GM20000 (cell line): ENCODE measurements around the gene LINGO1.
A peak's percentile ranks its signal among the peaks of the same experiment; 100 is the strongest.

Source experiments
- DNase-seq: peaks from one replicate; pipeline ENCODE4 v3.0.0; 2012; ENCODE audit warnings: low spot score
- CTCF ChIP-seq: IDR thresholded peaks from 2 replicates; pipeline ENCODE4 v1.5.1; 2012; ENCODE audit warnings: mild to moderate bottlenecking, control low read depth; ENCODE audit errors: extremely low read depth, missing control alignments

LINGO1 gene

GRCh38 chr15:77569729-77570125 is 63.0 kb downstream of the LINGO1 start:
- no peak for DNase-seq
- TF ChIP-seq CTCF = no peak

DNA sequence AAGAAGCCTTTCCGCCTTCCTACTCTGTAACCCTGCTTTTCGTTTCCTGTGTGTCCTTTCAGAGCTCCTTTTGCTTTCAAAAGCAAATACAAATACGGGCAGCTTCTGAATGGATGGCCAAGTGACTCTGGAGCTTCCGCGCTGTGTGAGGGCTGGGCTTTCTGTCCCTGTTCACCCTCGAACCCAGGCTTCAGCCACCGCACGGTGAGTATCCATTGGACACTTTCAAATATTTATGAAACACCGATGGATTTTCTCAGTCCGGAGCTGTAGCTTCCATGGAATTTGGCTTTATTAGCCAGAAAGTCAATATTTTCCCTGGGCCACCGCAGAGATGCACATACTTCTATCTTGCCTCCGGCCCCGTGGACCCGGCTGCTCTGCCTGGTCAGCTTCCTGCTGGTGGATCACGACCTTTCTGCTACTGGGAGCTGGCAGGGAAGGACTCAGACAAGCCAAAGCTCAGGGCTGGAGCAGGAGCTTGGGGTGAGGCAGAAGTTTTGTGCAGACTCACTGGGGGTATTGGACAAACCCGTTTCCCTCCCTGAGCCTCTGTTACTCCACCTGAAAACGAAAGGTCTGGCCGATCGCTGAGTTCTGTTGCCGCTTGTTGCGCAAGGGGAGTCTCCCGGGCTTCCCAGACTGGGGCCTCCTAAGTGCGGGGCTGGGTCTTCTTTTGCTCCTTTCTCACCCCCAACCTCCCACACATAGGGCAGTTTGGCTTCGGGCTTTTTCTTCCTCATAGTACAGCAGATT is 63.6 kb downstream of the LINGO1 start:
- TF ChIP-seq CTCF = no peak

GRCh38 chr15:77568014-77568972 is 64.4 kb downstream of the LINGO1 start:
- DNase-seq = no peak
- TF ChIP-seq CTCF = no peak

More for the DNA sequence above, 63.6 kb downstream of the LINGO1 start:
- peak; percentile 41 for DNase-seq

DNA sequence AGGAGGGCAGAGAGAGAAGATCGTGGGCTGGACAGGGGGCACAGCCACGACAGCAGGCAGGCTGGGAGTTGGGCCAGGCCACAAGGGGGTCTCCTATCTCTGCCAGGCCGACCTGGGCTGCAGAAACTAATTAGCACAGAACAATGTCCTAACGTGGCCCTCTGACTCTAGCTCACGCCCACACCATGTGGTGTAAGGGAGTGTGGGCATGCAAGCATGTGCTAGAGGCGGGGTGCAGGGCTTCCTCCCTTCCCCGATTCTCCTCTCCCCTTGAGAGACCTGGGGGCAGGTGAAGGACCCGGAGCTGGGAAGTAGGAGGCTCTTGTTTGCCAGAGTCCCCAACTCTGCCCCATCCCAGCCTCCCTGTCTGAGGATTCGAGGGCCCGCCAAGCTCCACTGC is 65.5 kb downstream of the LINGO1 start:
- TF ChIP-seq CTCF = no peak
- no peak for DNase-seq

- no peak for TF ChIP-seq CTCF
- DNase-seq = no peak
Measured at GRCh38 chr15:77566092-77566491, 66.6 kb downstream of the LINGO1 start.

DNA sequence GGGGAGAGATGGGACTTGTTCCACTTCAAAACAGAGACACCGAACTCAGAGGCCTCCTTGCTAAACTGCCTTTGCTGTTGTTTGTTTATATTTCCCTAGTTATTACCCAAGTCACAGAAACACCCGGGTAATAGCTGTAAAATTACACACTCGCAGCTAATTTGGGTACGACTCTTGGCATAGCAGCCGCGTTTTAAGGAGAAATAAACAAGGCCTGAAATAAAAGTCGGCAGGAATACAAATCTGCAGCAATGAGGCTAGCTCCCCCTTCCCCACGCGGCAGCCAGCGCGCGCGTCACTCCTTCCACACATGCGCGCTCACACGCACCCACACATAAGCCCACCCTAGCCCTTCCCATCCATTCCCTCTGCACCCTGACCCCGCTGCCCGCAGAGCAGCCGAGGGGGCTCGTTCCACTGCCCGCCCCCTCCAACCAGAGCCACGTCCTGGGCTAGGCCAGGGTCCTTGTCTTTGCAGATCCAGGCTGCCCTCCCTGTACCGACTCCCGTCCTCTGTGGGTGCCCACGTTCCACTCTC is 67.3 kb downstream of the LINGO1 start:
- no peak for DNase-seq
- no peak for TF ChIP-seq CTCF

GRCh38 chr15:77564938-77565337 is 67.8 kb downstream of the LINGO1 start:
- no peak for TF ChIP-seq CTCF
- no peak for DNase-seq
